SK-N-MC (cell line): ENCODE results near the gene GABBR2.

Experiments
- EZH2 ChIP-seq: fragments of 200-600 bp; sonication (generic); IDR thresholded peaks from one replicate; pipeline ENCODE4 v1.6.1; 2017; ENCODE audit warnings: antibody characterized with exemption
- FOXP2 ChIP-seq: optimal IDR thresholded peaks from 2 replicates; pipeline ENCODE3; 2011; ENCODE audit warnings: mild to moderate bottlenecking, moderate library complexity; ENCODE audit not compliant: insufficient read depth; ENCODE audit errors: extremely low read length, control extremely low read depth
- POLR2AphosphoS5 ChIP-seq: IDR thresholded peaks from 2 replicates; pipeline ENCODE4 v1.6.1; 2012; ENCODE audit warnings: mild to moderate bottlenecking, low read depth, low read length, borderline replicate concordance

DNA sequence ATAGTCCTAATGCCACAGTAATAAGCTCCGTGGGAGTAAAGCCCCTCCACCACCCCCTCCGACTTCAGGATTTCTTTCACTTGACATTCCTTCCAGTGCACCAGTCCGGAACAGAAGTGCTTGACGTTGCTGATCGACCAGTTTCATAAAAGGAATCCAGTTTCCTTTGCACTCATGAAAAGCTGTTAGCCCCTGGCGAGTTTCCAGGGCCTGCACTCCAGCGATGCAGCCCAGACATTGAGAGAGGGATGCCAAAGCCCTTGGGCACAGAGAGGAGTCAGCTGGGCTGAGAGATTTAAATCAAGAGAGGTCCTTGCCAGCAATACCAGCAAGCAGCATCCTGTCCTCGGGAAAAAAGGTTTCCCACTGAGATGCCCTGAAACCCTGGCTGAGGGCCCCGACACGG is 170.1 kb downstream of the GABBR2 start:
- TF ChIP-seq POLR2AphosphoS5 (no peak), EZH2 (no peak), FOXP2 (no peak)
